OCI-LY3 (cell line): ENCODE results near the gene NFX1.

Experiments
- CTCF ChIP-seq: fragments of 200-600, 300-600 bp; sonication (generic); IDR thresholded peaks from 2 replicates; pipeline ENCODE4 v1.5.1; 2014; ENCODE audit warnings: antibody characterized with exemption, low read length, low read depth
- EZH2phosphoT487 ChIP-seq: fragments of 200-600 bp; shearing (Covaris generic); IDR thresholded peaks from 2 replicates; pipeline ENCODE4 v1.6.1; 2018; ENCODE audit warnings: antibody characterized with exemption, mixed run types, low read depth

- TF ChIP-seq CTCF (no peak), EZH2phosphoT487 (no peak)
Measured at GRCh38 chr9:33267151-33267767, 23.1 kb upstream of the NFX1 start.
